NCI-H2107 treated with DMSO at 0.1 percent for 48 hours (cell line): ENCODE data around the gene ENPP7.

Experiments
- DNase-seq: peaks from one replicate; lab custom pipeline; 2025; ENCODE audit not compliant: unreplicated experiment; lab: John Stamatoyannopoulos, UW

Gene ENPP7

GRCh38 chr17:79776376-79777119 lies 45.8 kb downstream of the ENPP7 start:
- DNase-seq: peak; percentile 48

- peak; percentile 37 for DNase-seq
Observed at GRCh38 chr17:79777120-79777893, 46.6 kb downstream of the ENPP7 start.

GRCh38 chr17:79777894-79778503 lies 47.3 kb downstream of the ENPP7 start, which contains the start of gene CBX2:
Gene CBX2, plus strand, starts transcription at chr17:79778148. Its CDS starts 88 bp downstream, at chr17:79778236.
- DNase-seq: no peak

GRCh38 chr17:79778504-79779083 lies 47.9 kb downstream of the ENPP7 start:
- DNase-seq: peak; percentile 41

- DNase-seq: no peak
Observed at GRCh38 chr17:79779084-79779529, 48.4 kb downstream of the ENPP7 start.

- no peak for DNase-seq
Observed at GRCh38 chr17:79779661-79780365, 49.1 kb downstream of the ENPP7 start.

GRCh38 chr17:79781012-79781650 lies 50.4 kb downstream of the ENPP7 start:
- DNase-seq: no peak

GRCh38 chr17:79781736-79782575 lies 51.2 kb downstream of the ENPP7 start:
- no peak for DNase-seq

GRCh38 chr17:79783891-79784290 lies 53.1 kb downstream of the ENPP7 start:
- DNase-seq: no peak

GRCh38 chr17:79784353-79785016 lies 53.7 kb downstream of the ENPP7 start:
- no peak for DNase-seq

GRCh38 chr17:79785017-79785899 lies 54.5 kb downstream of the ENPP7 start:
- DNase-seq: no peak

GRCh38 chr17:79785900-79786810 lies 55.4 kb downstream of the ENPP7 start:
- no peak for DNase-seq

- DNase-seq: no peak
Observed at GRCh38 chr17:79786930-79787643, 56.3 kb downstream of the ENPP7 start.

GRCh38 chr17:79788455-79788854 lies 57.7 kb downstream of the ENPP7 start:
- no peak for DNase-seq

GRCh38 chr17:79788989-79789942 lies 58.5 kb downstream of the ENPP7 start:
- DNase-seq: no peak
